IPS DF 19.7 (cell line): ENCODE data around the gene POLR2H.

Source experiments
- DNase-seq: peaks from one replicate; pipeline ENCODE4 v3.0.0-alpha.2; 2013; ENCODE audit warnings: low read depth, low spot score

The POLR2H gene

GRCh38 chr3:184352149-184352785 is 9.2 kb upstream of the POLR2H start:
- no peak for DNase-seq

- DNase-seq = no peak
These were observed 8.5 kb upstream of the POLR2H start for GRCh38 chr3:184352897-184353545.

- DNase-seq = no peak
These were observed 8.0 kb upstream of the POLR2H start for GRCh38 chr3:184353546-184353941.

- no peak for DNase-seq
These were observed 7.3 kb upstream of the POLR2H start for GRCh38 chr3:184354121-184354728.

GRCh38 chr3:184354754-184355153 is 6.8 kb upstream of the POLR2H start:
- DNase-seq = no peak

- no peak for DNase-seq
These were observed 6.1 kb upstream of the POLR2H start for GRCh38 chr3:184355261-184356040.

GRCh38 chr3:184357248-184358123 is 4.0 kb upstream of the POLR2H start:
- DNase-seq = no peak

GRCh38 chr3:184358124-184358767 is 3.3 kb upstream of the POLR2H start:
- no peak for DNase-seq

- no peak for DNase-seq
These were observed 2.6 kb upstream of the POLR2H start for GRCh38 chr3:184358921-184359350.

GRCh38 chr3:184359610-184360009 is 1.9 kb upstream of the POLR2H start:
- no peak for DNase-seq

- DNase-seq = no peak
These were observed 1.2 kb upstream of the POLR2H start for GRCh38 chr3:184360070-184360928.

- no peak for DNase-seq
These were observed 480 bp upstream of the POLR2H start for GRCh38 chr3:184360929-184361531.

GRCh38 chr3:184361932-184362667 is 590 bp downstream of the POLR2H start:
- DNase-seq = no peak

- peak; percentile 93 for DNase-seq
These were observed 1.4 kb downstream of the POLR2H start for GRCh38 chr3:184362668-184363546.

GRCh38 chr3:184366619-184367289 is 5.2 kb downstream of the POLR2H start:
- no peak for DNase-seq

- no peak for DNase-seq
These were observed 6.6 kb downstream of the POLR2H start for GRCh38 chr3:184368116-184368515.

GRCh38 chr3:184368586-184369183 is 7.2 kb downstream of the POLR2H start:
- DNase-seq = no peak
